ENCODE data around the gene SERPINA10. TPM values are rescaled to one million over a fixed set of nuclear protein-coding genes. Genes with fewer than 3 reads are reported as not detected.

The SERPINA10 gene
- total RNA-seq, 2 donors from 2014 or later = 0.48 to 0.74 TPM

DNA sequence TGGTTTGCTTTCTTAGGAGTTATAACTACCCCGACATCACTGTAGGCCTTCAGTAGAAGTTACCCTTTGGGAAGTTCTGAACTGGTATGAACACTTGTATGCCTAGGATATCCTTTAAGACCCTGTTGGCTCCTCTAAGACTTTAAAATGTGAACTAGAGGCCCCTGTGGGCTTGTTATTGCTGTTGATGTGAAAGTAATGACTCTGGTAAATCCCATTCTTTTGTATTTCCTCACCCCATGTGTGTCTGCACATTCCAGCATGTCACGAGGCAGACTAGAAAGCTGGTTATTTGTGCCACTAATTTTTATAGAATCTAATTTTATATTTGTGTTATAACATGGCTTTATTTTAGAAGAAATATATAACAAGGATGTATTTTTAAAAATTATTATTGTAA, 48.9 kb downstream of the SERPINA10 start:
- TF ChIP-seq CTCF (IDR thresholded peaks at IDR 0.05) = no peak
- Histone ChIP-seq H3K4me1 (no peaks in the 10 kb centered on the region), H3K27ac (no peak overlapping the region), H3K27me3 (no peaks in the 10 kb centered on the region), H3K9me3 (no peaks in the 10 kb centered on the region), H3K36me3 (no peaks in the 10 kb centered on the region), H3K9ac (ENCODE audit: low read depth in 2 of 2, low read length in 2 of 2) (no peak overlapping the region), H3K4me3 (no peak overlapping the region)
- no peak for DNase-seq
- intact Hi-C loops (cut with DNase I) = no loop called here

- Histone ChIP-seq H3K36me3 (no peaks in the 10 kb centered on the region), H3K9me3 (no peaks in the 10 kb centered on the region), H3K4me3 (no peak overlapping the region), H3K27ac (no peak overlapping the region), H3K9ac (ENCODE audit: low read depth in 2 of 2, low read length in 2 of 2) (no peak overlapping the region), H3K4me1 (no peaks in the 10 kb centered on the region), H3K27me3 (no peaks in the 10 kb centered on the region)
- DNase-seq = no peak
- TF ChIP-seq CTCF (IDR thresholded peaks at IDR 0.05) = no peak
- intact Hi-C loops (cut with DNase I) = no loop called here
These were observed 53.7 kb downstream of the SERPINA10 start for GRCh38 chr14:94239406-94239805.

DNA sequence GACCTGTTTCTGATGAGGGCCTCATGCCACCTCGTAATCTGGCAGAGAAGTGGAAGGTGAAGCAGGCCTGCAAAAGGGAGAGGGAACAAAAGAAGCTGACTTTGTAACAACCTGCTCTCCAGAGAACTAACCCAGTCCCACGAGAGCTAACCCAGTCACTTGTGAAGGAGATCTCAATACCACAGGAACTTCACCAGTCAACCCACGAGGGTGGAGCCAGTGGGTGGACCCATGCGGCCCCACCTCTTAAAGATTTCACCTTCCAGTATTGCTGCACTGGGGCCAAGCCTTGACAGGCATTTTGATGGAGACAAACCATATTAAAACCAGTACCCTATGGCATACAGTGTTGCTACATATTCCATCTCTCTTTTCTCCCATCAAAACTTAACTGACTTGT, 55.1 kb downstream of the SERPINA10 start:
- H3K9me3 ChIP-seq = no peaks in the 10 kb centered on the region
- intact Hi-C loops (cut with DNase I) = no loop called here
- TF ChIP-seq CTCF (IDR thresholded peaks at IDR 0.05) = no peak
- H3K9ac ChIP-seq (ENCODE audit: low read depth in 2 of 2, low read length in 2 of 2) = no peak overlapping the region
- H3K27ac ChIP-seq = no peak overlapping the region
- no peak overlapping the region for H3K4me3 ChIP-seq
- no peaks in the 10 kb centered on the region for H3K27me3 ChIP-seq
- H3K4me1 ChIP-seq = no peaks in the 10 kb centered on the region
- DNase-seq = no peak
- H3K36me3 ChIP-seq = no peaks in the 10 kb centered on the region

DNA sequence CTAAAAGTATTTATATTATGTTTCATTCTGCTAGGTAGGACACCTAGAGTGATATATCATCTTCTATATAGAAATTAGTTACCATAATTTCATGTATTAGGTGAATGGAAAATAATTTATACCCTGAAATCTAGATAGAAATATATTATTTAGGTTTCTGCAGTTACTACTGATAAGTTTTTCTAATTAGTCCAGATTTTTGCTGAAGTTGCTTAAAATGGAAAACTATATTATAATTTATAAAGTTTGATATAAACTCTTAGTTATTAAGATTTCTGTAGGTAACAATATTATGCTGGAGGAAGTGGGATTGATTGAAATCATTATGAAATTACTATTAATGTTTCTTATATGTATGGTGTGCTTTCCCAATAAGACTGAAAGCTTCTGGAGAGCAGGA, 56.0 kb downstream of the SERPINA10 start:
- Histone ChIP-seq H3K9me3 (no peaks in the 10 kb centered on the region), H3K27me3 (no peaks in the 10 kb centered on the region), H3K4me3 (no peak overlapping the region), H3K36me3 (no peaks in the 10 kb centered on the region), H3K4me1 (no peaks in the 10 kb centered on the region), H3K27ac (no peak overlapping the region), H3K9ac (ENCODE audit: low read depth in 2 of 2, low read length in 2 of 2) (no peak overlapping the region)
- intact Hi-C loops (cut with DNase I) = no loop called here
- no peak for DNase-seq
- no peak for TF ChIP-seq CTCF (IDR thresholded peaks at IDR 0.05)

Other genes with a start within 250 kb of the SERPINA10 start
- gene DDX24, start 212.1 kb downstream of the SERPINA10 start, total RNA-seq = 100 to 1,000 TPM; 110 to 142 TPM
- gene IFI27L1, start 212.0 kb downstream of the SERPINA10 start, total RNA-seq = 10 to 100 TPM; 15.8 to 27.4 TPM
- gene IFI27, start 182.5 kb downstream of the SERPINA10 start, total RNA-seq = 100 to 1,000 TPM; 219 to 709 TPM
- gene IFI27L2, start 163.7 kb downstream of the SERPINA10 start, total RNA-seq = 10 to 100 TPM; 27.6 to 51.4 TPM
- under 1 TPM in 1 of 2 donors, not detected in 1; 0.27 TPM for gene PPP4R4, start 118.9 kb downstream of the SERPINA10 start, total RNA-seq
- gene SERPINA6, start 30.1 kb upstream of the SERPINA10 start, total RNA-seq = 1 to 10 TPM; 3.4 to 5.7 TPM
- not detected for gene SERPINA2, start 73.4 kb upstream of the SERPINA10 start, total RNA-seq
- 100 to 1,000 TPM; 153 to 278 TPM for gene SERPINA1, start 95.3 kb upstream of the SERPINA10 start, total RNA-seq
- not detected for gene SERPINA11, start 159.5 kb upstream of the SERPINA10 start, total RNA-seq
- gene SERPINA9, start 182.9 kb upstream of the SERPINA10 start, total RNA-seq = not detected
- not detected for gene SERPINA12, start 216.2 kb upstream of the SERPINA10 start, total RNA-seq

All from colonic mucosa (tissue), 4 donors.